GM19351 (cell line): ENCODE measurements around the gene IDH1.
"Not testable (repeated sequence)": the region's sequence is repeated elsewhere in the genome, so short reads cannot be mapped to it uniquely, and the experiment has no call there.

Experiments used
- ATAC-seq: cut with Tn5 transposase; IDR thresholded peaks from one replicate; pipeline ENCODE4 v1.9.1; 2021; ENCODE audit warnings: mild to moderate bottlenecking, moderate library complexity; ENCODE audit not compliant: unreplicated experiment

The IDH1 gene

GRCh38 chr2:208222351-208222750, 32.5 kb downstream of the IDH1 start:
- no peak for ATAC-seq

GRCh38 chr2:208221873-208222272, 33.0 kb downstream of the IDH1 start:
- ATAC-seq = not testable (repeated sequence)

GRCh38 chr2:208210688-208211451, 44.0 kb downstream of the IDH1 start:
- ATAC-seq = no peak

GRCh38 chr2:208208335-208209085, 46.4 kb downstream of the IDH1 start:
- ATAC-seq = no peak

GRCh38 chr2:208207769-208208168, 47.1 kb downstream of the IDH1 start:
- ATAC-seq = no peak

- no peak for ATAC-seq
Measured at GRCh38 chr2:208204166-208204565, 50.7 kb downstream of the IDH1 start.

- no peak for ATAC-seq
Measured at GRCh38 chr2:208195531-208195930, 59.3 kb downstream of the IDH1 start.

GRCh38 chr2:208192611-208193236, 62.1 kb downstream of the IDH1 start:
- ATAC-seq = no peak

GRCh38 chr2:208189810-208190503, 64.9 kb downstream of the IDH1 start, which contains the start of gene C2orf80:
Gene C2orf80 (minus strand): TSS chr2:208190030. CDS start chr2:208186986, 3,044 bp downstream.
- ATAC-seq = no peak

- no peak for ATAC-seq
Measured at GRCh38 chr2:208189069-208189809, 65.6 kb downstream of the IDH1 start.

- ATAC-seq = no peak
Measured at GRCh38 chr2:208186893-208187292, 68.0 kb downstream of the IDH1 start.

GRCh38 chr2:208186465-208186864, 68.4 kb downstream of the IDH1 start:
- no peak for ATAC-seq
